HepG2 (cell line): Measurements from ENCODE around the gene FGD5. TPM values are rescaled to one million over a fixed set of nuclear protein-coding genes. Genes with fewer than 3 reads are reported as not detected.

Experiments used
- ATAC-seq: fragments of 200-7000 bp; cut with Tn5 transposase; 3 replicates; pipeline ENCODE4 v1.9.1; 2020; ENCODE audit warnings: mild to moderate bottlenecking, moderate library complexity
- BruUV-seq: library from RNA; stranded (reverse); fragments of 400-500 nt; replicated peaks from 2 replicates; lab custom pipeline; 2021; lab: Mats Ljungman, UMichigan
- CTCF ChIA-PET: fragments of 300-600 bp; formaldehyde crosslinking; extraction: SDS; loops from one replicate; lab custom pipeline; 2021; ENCODE audit warnings: low total read pairs, inconsistent platforms, low intra/inter-chr PET ratio; lab: Yijun Ruan, JAX
- POLR2A ChIA-PET: fragments of 350-600 bp; sonication (Branson Sonifier 250); formaldehyde crosslinking; loops from one replicate; lab custom pipeline; 2020; ENCODE audit warnings: antibody characterized with exemption, inconsistent platforms; lab: Yijun Ruan, JAX
- DNase-seq: peaks from one replicate; pipeline ENCODE4 v3.0.0-alpha.2; 2015; ENCODE audit warnings: low spot score
- FAIRE-seq: peaks from 3 replicates; lab custom pipeline; 2011; peaks lifted over from hg19 to GRCh38; lab: Jason Lieb, UNC
- H2AFZ ChIP-seq: one replicate; pipeline ENCODE4 v1.6.1; 2011; ENCODE audit warnings: low read length, inconsistent platforms
- H3K27ac ChIP-seq: fragments of 300-600 bp; 3 replicates; pipeline ENCODE4 v1.8.0; 2011; ENCODE audit warnings: mixed run types, mild to moderate bottlenecking, mixed read lengths, low read length, inconsistent platforms; ENCODE audit not compliant: insufficient read depth; ENCODE audit errors: extremely low read length
- H3K27me3 ChIP-seq, 2 experiments: fragments of 200-600 bp in 1 of 2; 2 replicates in 1 of 2; 3 replicates in 1 of 2; pipeline versions ENCODE4 v1.6.0 to v1.8.0; 2011; ENCODE audit warnings: low read length in 2 of 2, mild to moderate bottlenecking in 2 of 2, moderate library complexity in 2 of 2, inconsistent platforms in 1 of 2; ENCODE audit not compliant: insufficient read depth in 2 of 2, control insufficient read depth in 1 of 2
- H3K36me3 ChIP-seq, 2 experiments: fragments of 200-600 bp in 1 of 2; replicated peaks in 1 of 2; 2 replicates in 1 of 2; 3 replicates in 1 of 2; pipeline versions ENCODE4 v1.5.1 to v1.8.0; 2011; ENCODE audit warnings: low read length in 2 of 2, inconsistent platforms in 1 of 2; ENCODE audit not compliant: insufficient read depth in 2 of 2, control insufficient read depth in 1 of 2
- H3K4me1 ChIP-seq: 2 replicates; pipeline ENCODE4 v1.5.1; 2012; ENCODE audit warnings: low read length, inconsistent platforms; ENCODE audit not compliant: insufficient read depth
- H3K4me2 ChIP-seq: 2 replicates; pipeline ENCODE4 v1.6.0; 2011; ENCODE audit warnings: low read depth, low read length, inconsistent platforms
- H3K4me3 ChIP-seq, 3 experiments: fragments of 200-600 bp in 1 of 3; sonication (generic), shearing (Covaris generic) in 1 of 3; replicated peaks in 1 of 3; 2 replicates each; pipeline ENCODE4 v1.5.1; 2011 to 2016; ENCODE audit warnings: low read length in 3 of 3, inconsistent platforms in 2 of 3, low read depth in 2 of 3, mild to moderate bottlenecking in 2 of 3, control low read depth in 1 of 3, mixed read lengths in 1 of 3; ENCODE audit not compliant: insufficient read depth in 1 of 3
- H3K79me2 ChIP-seq: one replicate; pipeline ENCODE4 v1.6.1; 2011; ENCODE audit warnings: low read length, inconsistent platforms; ENCODE audit not compliant: insufficient read depth
- H3K9ac ChIP-seq: 2 replicates; pipeline ENCODE4 v1.6.0; 2011; ENCODE audit warnings: mild to moderate bottlenecking, low read depth, low read length, inconsistent platforms; ENCODE audit not compliant: insufficient read depth
- H3K9me3 ChIP-seq: 2 replicates; pipeline ENCODE4 v1.5.1; 2012; ENCODE audit warnings: mild to moderate bottlenecking, low read length
- H4K20me1 ChIP-seq: 2 replicates; pipeline ENCODE4 v1.6.0; 2011; ENCODE audit warnings: inconsistent platforms, mild to moderate bottlenecking, low read length, moderate library complexity; ENCODE audit not compliant: insufficient read depth
- CBX2 ChIP-seq, 2 experiments: fragments of 200-600 bp in 1 of 2; sonication (generic); formaldehyde crosslinking in 1 of 2; IDR thresholded peaks; 2 replicates each; pipeline versions ENCODE4 v1.7.0 to v1.8.1; 2018 to 2022; ENCODE audit warnings: low read depth in 2 of 2, low read length in 1 of 2, mild to moderate bottlenecking in 1 of 2, missing genetic modification reagents in 1 of 2
- NCOA5 ChIP-seq: sonication (generic); formaldehyde crosslinking; IDR thresholded peaks from 2 replicates; pipeline ENCODE4 v1.4.0; 2020; ENCODE audit warnings: missing genetic modification reagents
- PCBP1 ChIP-seq: fragments of 200-400 bp; formaldehyde crosslinking; IDR thresholded peaks from 2 replicates; pipeline ENCODE4 v1.6.1; 2017; ENCODE audit warnings: mild to moderate bottlenecking, low read depth, low read length, borderline replicate concordance
- REXO4 ChIP-seq: sonication (generic); formaldehyde crosslinking; IDR thresholded peaks from 2 replicates; pipeline ENCODE4 v1.8.0; 2022; ENCODE audit warnings: missing genetic modification reagents, mild to moderate bottlenecking, borderline replicate concordance
- U2AF1 ChIP-seq: fragments of 200-400 bp; formaldehyde crosslinking; optimal IDR thresholded peaks from 2 replicates; pipeline ENCODE3; 2017; ENCODE audit warnings: mild to moderate bottlenecking, low read depth, low read length
- whole genome bisulfite sequencing: methylation state at CpG from one replicate; pipeline ENCODE4 v1.1.6; 2017; ENCODE audit warnings: low lambda C conversion rate; 5-methylcytosine and 5-hydroxymethylcytosine counted together
- in situ Hi-C: cut with HindIII; loops from 2 replicates; pipeline ENCODE4 v1.10.0; 2017; ENCODE audit warnings: low pct_unique_long_range_greater_than_20kb; ENCODE audit not compliant: extremely low pct_ligation_motif_present
- intact Hi-C: fragments of 100-400 bp; cut with micrococcal nuclease; formaldehyde crosslinking; loops from one replicate; pipeline ENCODE4 v1.10.0; 2022; ENCODE audit not compliant: unreplicated experiment
- polyA plus RNA-seq, 8 experiments: library from polyadenylated mRNA; depleted of rRNA in 3 of 8; stranded (reverse) in 7 of 8; unstranded in 1 of 8; fragments of >200 nt; fragmentation: Illumina TruSeq in 4 of 8; extraction: Trizol in 4 of 8; gene quantifications; 2 replicates each; pipeline versions ENCODE4 v1.2.1 to v1.2.3, GENCODE V29; 2011 to 2016; ENCODE audit warnings: low read depth in 4 of 8, missing spikeins in 1 of 8, mixed read lengths in 1 of 8; ENCODE audit not compliant: insufficient read depth in 1 of 8
- total RNA-seq, 5 experiments: library from RNA; depleted of rRNA; stranded (reverse); fragments of >200 nt; fragmentation: Illumina TruSeq; extraction: Trizol; gene quantifications; 2 replicates each; pipeline ENCODE4 v1.2.3, GENCODE V29; 2016; ENCODE audit warnings: low read depth in 1 of 5
- TF ChIP-seq, protein P1 (sequence below): sonication (generic); formaldehyde crosslinking; IDR thresholded peaks from 2 replicates; pipeline ENCODE4 v1.5.0; 2020; ENCODE audit warnings: mild to moderate bottlenecking, missing genetic modification reagents, moderate library complexity
- TF ChIP-seq, protein P2 (sequence below): sonication (generic); formaldehyde crosslinking; IDR thresholded peaks from 2 replicates; pipeline ENCODE4 v1.5.1; 2020; ENCODE audit warnings: mild to moderate bottlenecking, moderate library complexity, missing genetic modification reagents
- TF ChIP-seq, protein P3 (sequence below): sonication (generic); formaldehyde crosslinking; IDR thresholded peaks from 2 replicates; pipeline ENCODE4 v1.5.1; 2020; ENCODE audit warnings: missing genetic modification reagents, mild to moderate bottlenecking, borderline replicate concordance

Gene FGD5
- total and polyA plus RNA-seq, 2 of the 13 experiments (the other 11 are each of a cell fraction or from before 2014, with no cell fraction given), result 0.17 TPM; not detected in 1

DNA sequence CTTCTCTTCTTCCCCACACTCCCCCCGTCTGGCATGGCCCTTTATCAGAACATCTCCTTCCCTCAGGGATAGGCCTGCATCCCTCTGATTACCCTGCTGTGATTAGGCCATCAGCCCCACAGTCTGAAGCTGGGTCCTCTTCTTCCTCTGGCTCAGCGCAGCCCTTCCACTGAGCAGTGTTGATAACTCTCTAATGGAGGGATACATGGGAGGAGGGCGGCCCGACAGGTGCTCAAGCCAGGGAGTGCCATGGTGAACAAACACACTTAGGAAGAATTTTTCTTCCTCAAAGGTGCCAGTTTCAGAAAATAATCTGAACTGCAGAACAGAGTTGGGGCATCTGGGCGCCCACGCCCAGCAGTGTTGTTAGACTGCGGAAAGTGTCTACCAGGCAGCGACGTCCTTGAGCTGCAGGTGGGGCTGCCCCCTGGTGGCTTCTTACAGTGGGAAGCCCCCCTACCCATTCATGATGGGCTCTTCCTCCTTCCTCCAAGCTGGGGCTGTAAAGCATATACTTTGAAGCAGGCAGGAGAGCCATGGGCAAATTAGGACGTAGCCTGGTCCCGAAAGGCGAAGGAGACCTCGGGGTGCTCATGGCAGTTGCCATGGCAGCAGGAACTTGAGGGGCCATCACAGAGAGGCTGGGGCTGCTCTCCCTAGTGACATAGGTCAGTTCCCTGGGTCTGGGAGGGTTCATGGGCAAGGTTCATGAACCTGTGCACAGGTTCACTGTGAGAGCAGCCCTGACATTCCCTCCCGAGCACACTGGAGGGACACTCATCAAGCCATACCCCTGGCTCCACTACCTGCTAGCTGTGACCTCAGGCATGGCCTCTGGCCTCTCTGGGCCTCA lies 95.4 kb downstream of the FGD5 start:
- Histone ChIP-seq H3K79me2 (no peaks in the 10 kb centered on the region), H4K20me1 (no peaks in the 10 kb centered on the region), H3K36me3 (no peaks in the 10 kb centered on the region), H2AFZ (no peak overlapping the region), H3K9ac (no peak overlapping the region), H3K4me2 (no peak overlapping the region), H3K4me3 (no peak overlapping the region), H3K27me3 (peaks cover 1 to 11% of the 10 kb centered on the region in 2 experiments; a peak in 1 of 5 replicates), H3K9me3 (no peaks in the 10 kb centered on the region), H3K27ac (no peak overlapping the region)
- no TSS peak for BruUV-seq
- intact Hi-C loops (no loop called here), in situ Hi-C loops (no loop called here)
- POLR2A ChIA-PET, result no interaction called here
- no peak for FAIRE-seq
- no peak for ATAC-seq
- CTCF ChIA-PET, result no interaction called here
- DNase-seq, result no peak
- 70% methylated on average over 8 of the region's 14 CpGs for WGBS
- TF ChIP-seq, protein P1, sequence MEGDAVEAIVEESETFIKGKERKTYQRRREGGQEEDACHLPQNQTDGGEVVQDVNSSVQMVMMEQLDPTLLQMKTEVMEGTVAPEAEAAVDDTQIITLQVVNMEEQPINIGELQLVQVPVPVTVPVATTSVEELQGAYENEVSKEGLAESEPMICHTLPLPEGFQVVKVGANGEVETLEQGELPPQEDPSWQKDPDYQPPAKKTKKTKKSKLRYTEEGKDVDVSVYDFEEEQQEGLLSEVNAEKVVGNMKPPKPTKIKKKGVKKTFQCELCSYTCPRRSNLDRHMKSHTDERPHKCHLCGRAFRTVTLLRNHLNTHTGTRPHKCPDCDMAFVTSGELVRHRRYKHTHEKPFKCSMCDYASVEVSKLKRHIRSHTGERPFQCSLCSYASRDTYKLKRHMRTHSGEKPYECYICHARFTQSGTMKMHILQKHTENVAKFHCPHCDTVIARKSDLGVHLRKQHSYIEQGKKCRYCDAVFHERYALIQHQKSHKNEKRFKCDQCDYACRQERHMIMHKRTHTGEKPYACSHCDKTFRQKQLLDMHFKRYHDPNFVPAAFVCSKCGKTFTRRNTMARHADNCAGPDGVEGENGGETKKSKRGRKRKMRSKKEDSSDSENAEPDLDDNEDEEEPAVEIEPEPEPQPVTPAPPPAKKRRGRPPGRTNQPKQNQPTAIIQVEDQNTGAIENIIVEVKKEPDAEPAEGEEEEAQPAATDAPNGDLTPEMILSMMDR (CRISPR knock-in tag), result peak; percentile 34
- TF ChIP-seq, protein P2, sequence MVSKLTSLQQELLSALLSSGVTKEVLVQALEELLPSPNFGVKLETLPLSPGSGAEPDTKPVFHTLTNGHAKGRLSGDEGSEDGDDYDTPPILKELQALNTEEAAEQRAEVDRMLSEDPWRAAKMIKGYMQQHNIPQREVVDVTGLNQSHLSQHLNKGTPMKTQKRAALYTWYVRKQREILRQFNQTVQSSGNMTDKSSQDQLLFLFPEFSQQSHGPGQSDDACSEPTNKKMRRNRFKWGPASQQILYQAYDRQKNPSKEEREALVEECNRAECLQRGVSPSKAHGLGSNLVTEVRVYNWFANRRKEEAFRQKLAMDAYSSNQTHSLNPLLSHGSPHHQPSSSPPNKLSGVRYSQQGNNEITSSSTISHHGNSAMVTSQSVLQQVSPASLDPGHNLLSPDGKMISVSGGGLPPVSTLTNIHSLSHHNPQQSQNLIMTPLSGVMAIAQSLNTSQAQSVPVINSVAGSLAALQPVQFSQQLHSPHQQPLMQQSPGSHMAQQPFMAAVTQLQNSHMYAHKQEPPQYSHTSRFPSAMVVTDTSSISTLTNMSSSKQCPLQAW (CRISPR knock-in tag), result no peak
- TF ChIP-seq, all 625 proteins: peak for 1
- no peaks in the 10 kb centered on the region for H3K4me1 ChIP-seq

DNA sequence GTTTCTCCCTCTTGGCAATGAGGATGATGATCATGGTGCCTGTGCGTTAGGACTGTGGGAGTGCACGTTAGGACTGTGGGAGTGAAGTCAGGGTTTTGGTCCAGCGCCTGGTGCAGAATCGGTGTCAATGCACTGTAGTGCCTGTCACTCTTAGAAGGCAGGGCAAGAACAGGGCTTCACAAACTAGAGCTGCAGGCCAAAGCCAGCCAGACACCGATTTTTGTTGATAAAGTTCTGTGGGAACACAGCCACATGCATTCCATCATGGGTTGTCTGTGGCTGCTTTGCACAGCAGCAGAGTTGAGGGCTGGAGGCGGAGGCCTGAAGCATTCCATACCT lies 96.0 kb downstream of the FGD5 start:
- intact Hi-C loops (no loop called here), in situ Hi-C loops (no loop called here)
- DNase-seq (no peak), FAIRE-seq (no peak), ATAC-seq (no peak)
- Histone ChIP-seq H3K4me3 (no peak overlapping the region), H3K4me2 (no peak overlapping the region), H3K27me3 (peaks cover 1 to 11% of the 10 kb centered on the region in 2 experiments; a peak in 1 of 5 replicates), H3K36me3 (no peaks in the 10 kb centered on the region), H3K27ac (no peak overlapping the region), H3K9me3 (no peaks in the 10 kb centered on the region), H3K9ac (no peak overlapping the region), H4K20me1 (no peaks in the 10 kb centered on the region), H3K79me2 (no peaks in the 10 kb centered on the region), H3K4me1 (no peaks in the 10 kb centered on the region), H2AFZ (no peak overlapping the region)
- 32% methylated on average over 4 of the region's 6 CpGs for WGBS
- CTCF ChIA-PET, result no interaction called here
- POLR2A ChIA-PET, result no interaction called here
- BruUV-seq, result no TSS peak
- TF ChIP-seq, protein P3, sequence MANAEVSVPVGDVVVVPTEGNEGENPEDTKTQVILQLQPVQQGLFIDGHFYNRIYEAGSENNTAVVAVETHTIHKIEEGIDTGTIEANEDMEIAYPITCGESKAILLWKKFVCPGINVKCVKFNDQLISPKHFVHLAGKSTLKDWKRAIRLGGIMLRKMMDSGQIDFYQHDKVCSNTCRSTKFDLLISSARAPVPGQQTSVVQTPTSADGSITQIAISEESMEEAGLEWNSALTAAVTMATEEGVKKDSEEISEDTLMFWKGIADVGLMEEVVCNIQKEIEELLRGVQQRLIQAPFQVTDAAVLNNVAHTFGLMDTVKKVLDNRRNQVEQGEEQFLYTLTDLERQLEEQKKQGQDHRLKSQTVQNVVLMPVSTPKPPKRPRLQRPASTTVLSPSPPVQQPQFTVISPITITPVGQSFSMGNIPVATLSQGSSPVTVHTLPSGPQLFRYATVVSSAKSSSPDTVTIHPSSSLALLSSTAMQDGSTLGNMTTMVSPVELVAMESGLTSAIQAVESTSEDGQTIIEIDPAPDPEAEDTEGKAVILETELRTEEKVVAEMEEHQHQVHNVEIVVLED, result no peak
- TF ChIP-seq PCBP1 (no peak), U2AF1 (no peak), CBX2 (IDR thresholded peaks at IDR 0.05; ENCODE audit: low read depth, low read length) (no peak), CBX2 (CRISPR knock-in tag; IDR thresholded peaks at IDR 0.05; ENCODE audit: low read depth) (no peak), REXO4 (no peak), NCOA5 (CRISPR knock-in tag) (no peak)
- TF ChIP-seq, protein P2 (CRISPR knock-in tag), result no peak
